Measurements from ENCODE around the gene ERC2.

- TF ChIP-seq CTCF (IDR thresholded peaks at IDR 0.05) (no peak), POLR2AphosphoS5 (IDR thresholded peaks at IDR 0.05) (no peak)
These were observed 912.2 kb downstream of the ERC2 start for GRCh38 chr3:55555873-55556618.

All from breast epithelium (tissue), 3 donors.